Esophagus muscularis mucosa (tissue), 4 donors: ENCODE data around the gene DDRGK1. TPM values are rescaled to one million over a fixed set of nuclear protein-coding genes. Genes with fewer than 3 reads are reported as not detected.
"Not testable (repeated sequence)": the region's sequence is repeated elsewhere in the genome, so short reads cannot be mapped to it uniquely, and the experiment has no call there.

Experiments used
- DNase-seq: peaks from one replicate; pipeline ENCODE4 v3.0.0-alpha.2; 2017; ENCODE audit errors: extremely low spot score
- H3K27ac ChIP-seq, 4 donors: fragments of 200-600 bp; sonication (generic); replicated peaks in 1 of 4; 1 replicate in 3 of 4; 2 replicates in 1 of 4; pipeline ENCODE4 v1.5.1; 2016 to 2019; ENCODE audit warnings: mild to moderate bottlenecking in 1 of 4
- H3K27me3 ChIP-seq, 4 donors: fragments of 200-600 bp; sonication (generic); one replicate each; pipeline versions ENCODE4 v1.5.1 to v1.6.0; 2016 to 2019
- H3K36me3 ChIP-seq, 4 donors: fragments of 200-600 bp; sonication (generic); one replicate each; pipeline ENCODE4 v1.5.1; 2016 to 2019
- H3K4me1 ChIP-seq, 4 donors: fragments of 200-600 bp; sonication (generic); one replicate each; pipeline ENCODE4 v1.5.1; 2016 to 2019
- H3K4me3 ChIP-seq, 4 donors: fragments of 200-600 bp; sonication (generic); 1 replicate in 2 of 4; 2 replicates in 2 of 4; pipeline ENCODE4 v1.5.1; 2016 to 2019; ENCODE audit warnings: mild to moderate bottlenecking in 4 of 4, moderate library complexity in 1 of 4
- H3K9me3 ChIP-seq, 4 donors: fragments of 200-600 bp; sonication (generic); 1 replicate in 3 of 4; 2 replicates in 1 of 4; pipeline ENCODE4 v1.5.1; 2016 to 2019
- EP300 ChIP-seq: sonication (generic); formaldehyde crosslinking; IDR thresholded peaks from one replicate; pipeline ENCODE4 v1.6.1; 2017; ENCODE audit warnings: antibody characterized with exemption
- POLR2A ChIP-seq: fragments of 450-650 bp; IDR thresholded peaks from one replicate; pipeline ENCODE4 v1.6.1; 2017; ENCODE audit warnings: antibody characterized with exemption, moderate library complexity, mild to moderate bottlenecking, low read depth
- POLR2AphosphoS5 ChIP-seq, 2 donors: sonication (generic); formaldehyde crosslinking; IDR thresholded peaks; one replicate each; pipeline ENCODE4 v1.6.1; 2017; ENCODE audit warnings: antibody characterized with exemption in 2 of 2
- WGBS: methylation state at CpG from one replicate; pipeline ENCODE4 v1.1.5; 2018; 5-methylcytosine and 5-hydroxymethylcytosine counted together
- intact Hi-C: fragments of 100-400 bp; cut with DNase I; formaldehyde crosslinking; loops from one replicate; pipeline ENCODE4 v1.15.1; 2023
- total RNA-seq, 4 donors: library from RNA; depleted of rRNA; stranded (reverse); fragments of >200 nt; gene quantifications; one replicate each; pipeline versions ENCODE4 v1.1.0 to v1.2.1, GENCODE V29; 2016
- TF ChIP-seq, protein P1 (sequence below), 3 experiments: fragments of 200-600 bp in 2 of 3; fragments of 450-650 bp in 1 of 3; sonication (generic) in 2 of 3; IDR thresholded peaks; one replicate each; pipeline ENCODE4 v1.5.1; 2017 to 2019; ENCODE audit warnings: antibody characterized with exemption in 3 of 3, mild to moderate bottlenecking in 2 of 3, moderate library complexity in 1 of 3

The DDRGK1 gene
- total RNA-seq, 4 donors from 2014 or later = 64.4 to 86.0 (median 69.7) TPM

- peaks cover 0 to 17% (median 10%) of the 10 kb centered on the region in 4 donors for H3K36me3 ChIP-seq
- TF ChIP-seq EP300 (no peak), POLR2A (no peak), POLR2AphosphoS5 (IDR thresholded peaks at IDR 0.05) (no peak)
- TF ChIP-seq, protein P1, sequence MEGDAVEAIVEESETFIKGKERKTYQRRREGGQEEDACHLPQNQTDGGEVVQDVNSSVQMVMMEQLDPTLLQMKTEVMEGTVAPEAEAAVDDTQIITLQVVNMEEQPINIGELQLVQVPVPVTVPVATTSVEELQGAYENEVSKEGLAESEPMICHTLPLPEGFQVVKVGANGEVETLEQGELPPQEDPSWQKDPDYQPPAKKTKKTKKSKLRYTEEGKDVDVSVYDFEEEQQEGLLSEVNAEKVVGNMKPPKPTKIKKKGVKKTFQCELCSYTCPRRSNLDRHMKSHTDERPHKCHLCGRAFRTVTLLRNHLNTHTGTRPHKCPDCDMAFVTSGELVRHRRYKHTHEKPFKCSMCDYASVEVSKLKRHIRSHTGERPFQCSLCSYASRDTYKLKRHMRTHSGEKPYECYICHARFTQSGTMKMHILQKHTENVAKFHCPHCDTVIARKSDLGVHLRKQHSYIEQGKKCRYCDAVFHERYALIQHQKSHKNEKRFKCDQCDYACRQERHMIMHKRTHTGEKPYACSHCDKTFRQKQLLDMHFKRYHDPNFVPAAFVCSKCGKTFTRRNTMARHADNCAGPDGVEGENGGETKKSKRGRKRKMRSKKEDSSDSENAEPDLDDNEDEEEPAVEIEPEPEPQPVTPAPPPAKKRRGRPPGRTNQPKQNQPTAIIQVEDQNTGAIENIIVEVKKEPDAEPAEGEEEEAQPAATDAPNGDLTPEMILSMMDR (IDR thresholded peaks at IDR 0.05) = no peak
- peak overlapping the region in 1 of 4 donors; percentile 95 for H3K4me3 ChIP-seq
- peaks cover 42 to 71% (median 65%) of the 10 kb centered on the region in 4 donors for H3K4me1 ChIP-seq
- 62% methylated on average over 8 of the region's 8 CpGs for whole genome bisulfite sequencing
- DNase-seq = no peak
- intact Hi-C loops = loop anchor here (5.0 kb wide), 1 partner anchor 50 kb away; the partner anchor contains the start of gene ITPA
- peak overlapping the region in 1 of 4 donors; percentile 11 for H3K27ac ChIP-seq
- no peaks in the 10 kb centered on the region for H3K9me3 ChIP-seq
- no peaks in the 10 kb centered on the region for H3K27me3 ChIP-seq
These were observed 47.5 kb downstream of the DDRGK1 start for GRCh38 chr20:3156811-3157619.

GRCh38 chr20:3152057-3152644 lies 52.3 kb downstream of the DDRGK1 start:
- DNase-seq, intact Hi-C loops, H3K27me3 ChIP-seq, H3K9me3 ChIP-seq, H3K4me3 ChIP-seq: not testable (repeated sequence)
- 81% methylated on average over 8 of the region's 10 CpGs for WGBS
- Histone ChIP-seq H3K27ac (peak overlapping the region in 2 of 4 donors; percentile 19 to 30), H3K36me3 (peaks cover 15 to 42% (median 33%) of the 10 kb centered on the region in 4 donors), H3K4me1 (peaks cover 30 to 89% (median 72%) of the 10 kb centered on the region in 4 donors)

DNA sequence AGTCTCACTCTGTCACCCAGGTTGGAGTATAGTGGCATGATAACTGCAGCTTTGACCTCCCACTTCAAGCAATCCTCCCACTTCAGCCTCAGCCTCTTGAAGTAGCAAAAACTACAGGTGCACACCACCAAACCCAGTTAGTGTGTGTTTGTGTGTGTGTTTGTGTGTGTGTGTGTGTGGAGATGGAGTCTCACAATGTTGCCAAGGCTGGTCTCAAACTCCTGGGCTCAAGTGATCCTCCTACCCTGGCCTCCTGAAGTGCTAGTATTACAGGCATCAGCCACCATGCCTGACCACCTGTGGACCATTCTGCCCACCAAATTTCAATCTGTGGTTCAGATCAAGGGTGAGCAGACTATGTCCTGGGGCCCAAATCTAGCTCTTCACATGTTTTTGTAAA lies 53.6 kb downstream of the DDRGK1 start:
- Histone ChIP-seq H3K36me3 (peaks cover 15 to 45% (median 39%) of the 10 kb centered on the region in 4 donors), H3K9me3 (no peaks in the 10 kb centered on the region), H3K4me3 (no peak overlapping the region), H3K27ac (no peak overlapping the region), H3K27me3 (no peaks in the 10 kb centered on the region), H3K4me1 (peaks cover 20 to 85% (median 64%) of the 10 kb centered on the region in 4 donors)
- TF ChIP-seq POLR2A (no peak), POLR2AphosphoS5 (IDR thresholded peaks at IDR 0.05) (no peak), EP300 (no peak)
- TF ChIP-seq, protein P1 (IDR thresholded peaks at IDR 0.05) = no peak
- no peak for DNase-seq
- intact Hi-C loops = no loop called here

GRCh38 chr20:3146732-3147341 lies 57.6 kb downstream of the DDRGK1 start:
- Histone ChIP-seq H3K27me3 (no peaks in the 10 kb centered on the region), H3K27ac (no peak overlapping the region), H3K9me3 (no peaks in the 10 kb centered on the region), H3K4me1 (peaks cover 4 to 48% (median 34%) of the 10 kb centered on the region in 4 donors), H3K4me3 (no peak overlapping the region), H3K36me3 (peaks cover 15 to 42% (median 30%) of the 10 kb centered on the region in 4 donors)
- DNase-seq = no peak
- TF ChIP-seq POLR2A (no peak), POLR2AphosphoS5 (IDR thresholded peaks at IDR 0.05) (no peak), EP300 (no peak)
- TF ChIP-seq, protein P1 (IDR thresholded peaks at IDR 0.05) = no peak
- intact Hi-C loops = no loop called here
- WGBS = 86% methylated on average over 10 of the region's 10 CpGs

DNA sequence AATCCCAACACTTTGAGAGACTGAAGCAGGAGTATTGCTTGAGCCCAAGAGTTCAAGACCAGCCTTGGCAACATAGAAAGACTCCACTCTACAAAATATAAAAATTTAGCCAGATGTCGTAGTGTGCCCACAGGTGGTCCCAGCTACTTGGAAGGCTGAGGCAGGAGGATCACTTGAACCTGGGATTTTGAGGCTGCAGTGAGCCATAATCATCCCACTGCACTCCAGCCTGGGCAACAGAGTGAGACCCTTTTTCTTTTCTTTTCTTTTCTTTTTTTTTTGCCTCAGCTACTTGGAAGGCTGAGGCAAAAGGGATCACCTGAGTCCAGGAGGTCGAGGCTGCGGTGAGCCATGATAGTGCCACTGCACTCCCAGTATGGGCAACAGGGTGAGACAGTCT lies 62.7 kb downstream of the DDRGK1 start:
- intact Hi-C loops = no loop called here
- no peaks in the 10 kb centered on the region for H3K27me3 ChIP-seq
- no peak overlapping the region for H3K4me3 ChIP-seq
- no peak for DNase-seq
- 100% methylated on average over 3 of the region's 3 CpGs for WGBS
- TF ChIP-seq POLR2A (no peak), EP300 (no peak), POLR2AphosphoS5 (IDR thresholded peaks at IDR 0.05) (no peak)
- TF ChIP-seq, protein P1 (IDR thresholded peaks at IDR 0.05) = no peak
- H3K4me1 ChIP-seq = peaks cover 0 to 5% (median 3%) of the 10 kb centered on the region in 4 donors
- H3K36me3 ChIP-seq = peaks cover 0 to 17% (median 6%) of the 10 kb centered on the region in 4 donors
- no peaks in the 10 kb centered on the region for H3K9me3 ChIP-seq
- H3K27ac ChIP-seq = no peak overlapping the region
